HepG2 (cell line): Measurements from ENCODE around the gene CCDC197. TPM values are rescaled to one million over a fixed set of nuclear protein-coding genes. Genes with fewer than 3 reads are reported as not detected.

Source experiments
- ATAC-seq: fragments of 200-7000 bp; cut with Tn5 transposase; 3 replicates; pipeline ENCODE4 v1.9.1; 2020; ENCODE audit warnings: mild to moderate bottlenecking, moderate library complexity
- BruUV-seq: library from RNA; stranded (reverse); fragments of 400-500 nt; replicated peaks from 2 replicates; lab custom pipeline; 2021; lab: Mats Ljungman, UMichigan
- CTCF ChIA-PET: fragments of 300-600 bp; formaldehyde crosslinking; extraction: SDS; loops from one replicate; lab custom pipeline; 2021; ENCODE audit warnings: low total read pairs, inconsistent platforms, low intra/inter-chr PET ratio; lab: Yijun Ruan, JAX
- POLR2A ChIA-PET: fragments of 350-600 bp; sonication (Branson Sonifier 250); formaldehyde crosslinking; loops from one replicate; lab custom pipeline; 2020; ENCODE audit warnings: antibody characterized with exemption, inconsistent platforms; lab: Yijun Ruan, JAX
- DNase-seq: peaks from one replicate; pipeline ENCODE4 v3.0.0-alpha.2; 2015; ENCODE audit warnings: low spot score
- FAIRE-seq: peaks from 3 replicates; lab custom pipeline; 2011; peaks lifted over from hg19 to GRCh38; lab: Jason Lieb, UNC
- H2AFZ ChIP-seq: one replicate; pipeline ENCODE4 v1.6.1; 2011; ENCODE audit warnings: low read length, inconsistent platforms
- H3K27ac ChIP-seq: fragments of 300-600 bp; 3 replicates; pipeline ENCODE4 v1.8.0; 2011; ENCODE audit warnings: mixed run types, mild to moderate bottlenecking, mixed read lengths, low read length, inconsistent platforms; ENCODE audit not compliant: insufficient read depth; ENCODE audit errors: extremely low read length
- H3K27me3 ChIP-seq, 2 experiments: fragments of 200-600 bp in 1 of 2; 2 replicates in 1 of 2; 3 replicates in 1 of 2; pipeline versions ENCODE4 v1.6.0 to v1.8.0; 2011; ENCODE audit warnings: low read length in 2 of 2, mild to moderate bottlenecking in 2 of 2, moderate library complexity in 2 of 2, inconsistent platforms in 1 of 2; ENCODE audit not compliant: insufficient read depth in 2 of 2, control insufficient read depth in 1 of 2
- H3K36me3 ChIP-seq, 2 experiments: fragments of 200-600 bp in 1 of 2; replicated peaks in 1 of 2; 2 replicates in 1 of 2; 3 replicates in 1 of 2; pipeline versions ENCODE4 v1.5.1 to v1.8.0; 2011; ENCODE audit warnings: low read length in 2 of 2, inconsistent platforms in 1 of 2; ENCODE audit not compliant: insufficient read depth in 2 of 2, control insufficient read depth in 1 of 2
- H3K4me1 ChIP-seq: 2 replicates; pipeline ENCODE4 v1.5.1; 2012; ENCODE audit warnings: low read length, inconsistent platforms; ENCODE audit not compliant: insufficient read depth
- H3K4me2 ChIP-seq: 2 replicates; pipeline ENCODE4 v1.6.0; 2011; ENCODE audit warnings: low read depth, low read length, inconsistent platforms
- H3K4me3 ChIP-seq, 3 experiments: fragments of 200-600 bp in 1 of 3; sonication (generic), shearing (Covaris generic) in 1 of 3; replicated peaks in 1 of 3; 2 replicates each; pipeline ENCODE4 v1.5.1; 2011 to 2016; ENCODE audit warnings: low read length in 3 of 3, inconsistent platforms in 2 of 3, low read depth in 2 of 3, mild to moderate bottlenecking in 2 of 3, control low read depth in 1 of 3, mixed read lengths in 1 of 3; ENCODE audit not compliant: insufficient read depth in 1 of 3
- H3K79me2 ChIP-seq: one replicate; pipeline ENCODE4 v1.6.1; 2011; ENCODE audit warnings: low read length, inconsistent platforms; ENCODE audit not compliant: insufficient read depth
- H3K9ac ChIP-seq: 2 replicates; pipeline ENCODE4 v1.6.0; 2011; ENCODE audit warnings: mild to moderate bottlenecking, low read depth, low read length, inconsistent platforms; ENCODE audit not compliant: insufficient read depth
- H3K9me3 ChIP-seq: 2 replicates; pipeline ENCODE4 v1.5.1; 2012; ENCODE audit warnings: mild to moderate bottlenecking, low read length
- H4K20me1 ChIP-seq: 2 replicates; pipeline ENCODE4 v1.6.0; 2011; ENCODE audit warnings: inconsistent platforms, mild to moderate bottlenecking, low read length, moderate library complexity; ENCODE audit not compliant: insufficient read depth
- BORCS8-MEF2B ChIP-seq: sonication (generic); formaldehyde crosslinking; IDR thresholded peaks from 2 replicates; pipeline ENCODE4 v1.8.0; 2022; ENCODE audit warnings: mild to moderate bottlenecking, missing genetic modification reagents
- MAFF ChIP-seq: IDR thresholded peaks from 2 replicates; pipeline ENCODE4 v1.6.1; 2011; ENCODE audit warnings: low read depth, low read length, improper control_type of control experiment
- MAFK ChIP-seq, 2 experiments: IDR thresholded peaks in 1 of 2; conservative IDR thresholded peaks in 1 of 2; 2 replicates each; pipeline ENCODE4 v1.6.1; 2011; ENCODE audit warnings: improper control_type of control experiment in 2 of 2, low read length in 2 of 2
- PLRG1 ChIP-seq: fragments of 450-650 bp; conservative IDR thresholded peaks from 2 replicates; pipeline ENCODE4 v1.6.1; 2016
- RFX1 ChIP-seq: fragments of 450-650 bp; IDR thresholded peaks from 2 replicates; pipeline ENCODE4 v1.6.1; 2017
- SMAD9 ChIP-seq: sonication (generic); formaldehyde crosslinking; IDR thresholded peaks from 2 replicates; pipeline ENCODE4 v1.5.1; 2020; ENCODE audit warnings: mild to moderate bottlenecking, missing genetic modification reagents
- TFAP4 ChIP-seq: sonication (generic); IDR thresholded peaks from 2 replicates; pipeline ENCODE4 v1.6.1; 2016; ENCODE audit warnings: low read depth, borderline replicate concordance
- TFDP1 ChIP-seq: IDR thresholded peaks from 2 replicates; pipeline ENCODE4 v1.6.1; 2016; ENCODE audit warnings: missing compliant biosample characterization, missing genetic modification reagents, borderline replicate concordance
- ZNF777 ChIP-seq: sonication (generic); formaldehyde crosslinking; IDR thresholded peaks from 2 replicates; pipeline ENCODE4 v1.4.0; 2020; ENCODE audit warnings: missing genetic modification reagents
- ZNF781 ChIP-seq: sonication (generic); formaldehyde crosslinking; IDR thresholded peaks from 2 replicates; pipeline ENCODE4 v1.5.1; 2020; ENCODE audit warnings: borderline replicate concordance, mild to moderate bottlenecking, missing genetic modification reagents; ENCODE audit errors: not compliant biosample characterization
- WGBS: methylation state at CpG from one replicate; pipeline ENCODE4 v1.1.6; 2017; ENCODE audit warnings: low lambda C conversion rate; 5-methylcytosine and 5-hydroxymethylcytosine counted together
- in situ Hi-C: cut with HindIII; loops from 2 replicates; pipeline ENCODE4 v1.10.0; 2017; ENCODE audit warnings: low pct_unique_long_range_greater_than_20kb; ENCODE audit not compliant: extremely low pct_ligation_motif_present
- intact Hi-C: fragments of 100-400 bp; cut with micrococcal nuclease; formaldehyde crosslinking; loops from one replicate; pipeline ENCODE4 v1.10.0; 2022; ENCODE audit not compliant: unreplicated experiment
- polyA plus RNA-seq, 8 experiments: library from polyadenylated mRNA; depleted of rRNA in 3 of 8; stranded (reverse) in 7 of 8; unstranded in 1 of 8; fragments of >200 nt; fragmentation: Illumina TruSeq in 4 of 8; extraction: Trizol in 4 of 8; gene quantifications; 2 replicates each; pipeline versions ENCODE4 v1.2.1 to v1.2.3, GENCODE V29; 2011 to 2016; ENCODE audit warnings: low read depth in 4 of 8, missing spikeins in 1 of 8, mixed read lengths in 1 of 8; ENCODE audit not compliant: insufficient read depth in 1 of 8
- total RNA-seq, 5 experiments: library from RNA; depleted of rRNA; stranded (reverse); fragments of >200 nt; fragmentation: Illumina TruSeq; extraction: Trizol; gene quantifications; 2 replicates each; pipeline ENCODE4 v1.2.3, GENCODE V29; 2016; ENCODE audit warnings: low read depth in 1 of 5
- TF ChIP-seq, protein P1 (sequence below): sonication (generic); formaldehyde crosslinking; IDR thresholded peaks from 2 replicates; pipeline ENCODE4 v1.5.0; 2020; ENCODE audit warnings: mild to moderate bottlenecking, missing genetic modification reagents, moderate library complexity

Gene CCDC197
- total and polyA plus RNA-seq, 2 of the 13 experiments (the other 11 are each of a cell fraction or from before 2014, with no cell fraction given): 0.11 to 0.13 TPM

GRCh38 chr14:93997916-93998870 is 1.1 kb downstream of the CCDC197 start:
- TF ChIP-seq, protein P1, sequence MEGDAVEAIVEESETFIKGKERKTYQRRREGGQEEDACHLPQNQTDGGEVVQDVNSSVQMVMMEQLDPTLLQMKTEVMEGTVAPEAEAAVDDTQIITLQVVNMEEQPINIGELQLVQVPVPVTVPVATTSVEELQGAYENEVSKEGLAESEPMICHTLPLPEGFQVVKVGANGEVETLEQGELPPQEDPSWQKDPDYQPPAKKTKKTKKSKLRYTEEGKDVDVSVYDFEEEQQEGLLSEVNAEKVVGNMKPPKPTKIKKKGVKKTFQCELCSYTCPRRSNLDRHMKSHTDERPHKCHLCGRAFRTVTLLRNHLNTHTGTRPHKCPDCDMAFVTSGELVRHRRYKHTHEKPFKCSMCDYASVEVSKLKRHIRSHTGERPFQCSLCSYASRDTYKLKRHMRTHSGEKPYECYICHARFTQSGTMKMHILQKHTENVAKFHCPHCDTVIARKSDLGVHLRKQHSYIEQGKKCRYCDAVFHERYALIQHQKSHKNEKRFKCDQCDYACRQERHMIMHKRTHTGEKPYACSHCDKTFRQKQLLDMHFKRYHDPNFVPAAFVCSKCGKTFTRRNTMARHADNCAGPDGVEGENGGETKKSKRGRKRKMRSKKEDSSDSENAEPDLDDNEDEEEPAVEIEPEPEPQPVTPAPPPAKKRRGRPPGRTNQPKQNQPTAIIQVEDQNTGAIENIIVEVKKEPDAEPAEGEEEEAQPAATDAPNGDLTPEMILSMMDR (CRISPR knock-in tag): 0 out of 2 replicates have a peak, but pooled peaks have one; percentile 6
- TF ChIP-seq ZNF777 (CRISPR knock-in tag) (0 out of 2 replicates have a peak, but pooled peaks have one; percentile 20), TFAP4 (peak; percentile 62; the same call in 1 of the 2 replicates), RFX1 (no peak), PLRG1 (no peak), TFDP1 (no peak), MAFK (conservative IDR thresholded peaks at IDR 0.05 in 1 of 2, IDR thresholded peaks at IDR 0.05 in 1 of 2; ENCODE audit: low read length in 2 of 2) (peak; percentile 63 to 66), ZNF781 (CRISPR knock-in tag) (no peak), MAFF (peak; percentile 68), BORCS8-MEF2B (CRISPR knock-in tag) (no peak), SMAD9 (CRISPR knock-in tag) (no peak)
- H3K9me3 ChIP-seq: no peaks in the 10 kb centered on the region
- peaks cover 58% of the 10 kb centered on the region for H3K4me1 ChIP-seq
- H2AFZ ChIP-seq: no peak overlapping the region
- no peak overlapping the region for H3K27ac ChIP-seq
- H3K79me2 ChIP-seq: no peaks in the 10 kb centered on the region
- H3K36me3 ChIP-seq: no peaks in the 10 kb centered on the region
- FAIRE-seq (no peak), ATAC-seq (peak; percentile 41), DNase-seq (no peak)
- in situ Hi-C loops: no loop called here
- ChIA-PET POLR2A (interaction anchor here (1.2 to 2.0 kb wide), 7 partner anchors 13 to 294 kb away, joined by 3 to 11 read pairs (median 4); partner anchors contain the start of gene SERPINA10), CTCF (no interaction called here)
- no TSS peak for BruUV-seq
- no peak overlapping the region for H3K4me3 ChIP-seq
- H3K4me2 ChIP-seq: peak overlapping the region; percentile 33; the same call in 1 of the 2 replicates
- H3K27me3 ChIP-seq: peaks cover 2 to 47% of the 10 kb centered on the region in 2 experiments; a peak in 4 of 5 replicates
- WGBS: 30% methylated on average over 12 of the region's 17 CpGs
- no peaks in the 10 kb centered on the region for H4K20me1 ChIP-seq
- no peak overlapping the region for H3K9ac ChIP-seq
- intact Hi-C loops: no loop called here
